Measurements from ENCODE around the gene REG4.

The REG4 gene

DNA sequence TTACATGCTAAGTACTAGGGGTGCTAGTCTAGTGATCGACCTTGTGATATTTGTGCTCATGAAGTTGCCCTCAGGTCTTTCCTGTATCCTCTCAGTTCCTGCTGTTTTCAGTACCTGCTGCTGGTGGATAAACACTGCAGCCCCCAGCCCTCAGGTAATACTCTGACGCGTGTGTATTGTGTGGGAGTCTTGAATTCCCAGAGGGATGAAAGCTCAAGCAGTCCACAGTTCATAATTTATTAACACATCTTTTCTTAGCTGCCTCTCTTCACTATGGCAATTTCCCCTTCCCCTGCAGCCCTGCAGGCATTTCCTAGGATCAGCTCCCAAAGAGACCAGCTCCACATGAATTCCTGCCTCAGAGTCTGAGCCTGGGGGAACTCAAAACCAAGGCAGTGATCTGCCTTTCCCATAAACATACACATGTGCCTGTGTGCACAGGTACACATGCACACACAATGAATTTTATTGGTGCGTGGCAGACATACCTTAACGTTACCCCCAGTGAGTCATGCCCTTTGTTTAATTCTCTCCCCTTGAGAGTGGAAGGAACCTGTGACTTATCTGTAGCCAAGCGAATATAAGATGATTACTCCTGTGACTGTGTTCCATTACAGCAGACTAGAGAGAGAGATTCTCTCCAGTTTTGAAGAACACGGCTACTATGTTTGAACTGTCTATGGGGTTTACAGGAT, 28.5 kb downstream of the REG4 start:
- FAIRE-seq (no peak), DNase-seq (ENCODE audit: insufficient read length, low spot score) (no peak)

DNA sequence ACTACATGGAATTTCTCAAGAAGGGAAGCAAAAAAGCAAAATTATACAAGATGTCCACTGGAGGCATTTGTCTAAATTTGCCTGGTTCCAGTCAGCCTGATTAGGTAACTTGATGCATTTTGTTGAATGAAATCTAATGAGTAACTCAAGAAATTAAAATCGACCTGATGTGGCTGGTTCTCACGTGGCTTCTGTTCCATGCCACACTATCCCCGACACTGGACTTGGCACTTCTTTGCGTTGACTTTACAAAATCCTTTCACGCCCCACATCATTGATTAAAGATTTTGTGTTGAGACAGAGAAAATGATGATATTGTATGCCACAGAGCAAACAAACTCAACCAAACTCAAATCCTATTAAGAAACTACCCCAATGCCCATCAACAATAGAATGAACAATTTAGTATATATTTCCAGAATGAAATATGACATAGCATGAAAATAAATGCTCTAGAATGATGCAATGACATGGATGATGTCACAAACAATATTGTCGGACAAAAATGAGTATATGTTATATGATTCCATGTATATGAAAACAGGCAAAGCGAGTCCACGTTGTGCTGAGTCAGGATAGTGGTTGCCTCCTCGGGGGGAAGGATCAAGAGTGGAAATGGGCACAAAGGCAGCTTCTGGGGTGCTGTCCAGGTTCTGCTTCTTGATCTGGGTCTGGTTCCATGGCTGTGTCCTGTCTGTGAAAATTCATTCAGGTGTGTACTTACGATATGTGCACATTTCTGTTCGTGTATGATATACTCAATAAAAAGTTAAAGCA, 29.6 kb downstream of the REG4 start:
- FAIRE-seq (no peak), DNase-seq (ENCODE audit: insufficient read length, low spot score) (no peak)

DNA sequence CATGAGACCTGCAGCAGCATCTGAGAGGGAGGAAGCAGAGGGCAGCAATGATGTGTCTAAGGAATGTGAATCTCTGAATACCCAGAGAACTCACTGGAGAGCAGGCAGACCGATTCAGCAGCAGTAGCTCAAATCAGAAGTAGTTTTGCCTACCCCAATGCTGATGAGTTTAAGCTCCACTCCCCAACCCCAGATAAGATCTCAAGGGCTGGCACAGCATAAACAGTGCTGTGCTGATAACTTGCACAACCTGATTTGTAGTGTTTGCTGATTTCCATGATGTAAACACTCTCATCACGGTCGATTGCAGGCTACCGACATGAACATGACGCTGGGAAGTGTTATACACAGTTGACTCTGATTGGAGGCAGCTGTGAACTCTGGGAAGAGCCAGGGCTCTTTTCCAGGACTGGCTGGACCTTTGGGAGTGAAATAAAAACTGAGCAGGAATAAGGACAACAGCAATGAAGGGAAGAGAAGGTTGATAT, 31.3 kb downstream of the REG4 start:
- DNase-seq (ENCODE audit: insufficient read length, low spot score) (no peak), FAIRE-seq (no peak)

DNA sequence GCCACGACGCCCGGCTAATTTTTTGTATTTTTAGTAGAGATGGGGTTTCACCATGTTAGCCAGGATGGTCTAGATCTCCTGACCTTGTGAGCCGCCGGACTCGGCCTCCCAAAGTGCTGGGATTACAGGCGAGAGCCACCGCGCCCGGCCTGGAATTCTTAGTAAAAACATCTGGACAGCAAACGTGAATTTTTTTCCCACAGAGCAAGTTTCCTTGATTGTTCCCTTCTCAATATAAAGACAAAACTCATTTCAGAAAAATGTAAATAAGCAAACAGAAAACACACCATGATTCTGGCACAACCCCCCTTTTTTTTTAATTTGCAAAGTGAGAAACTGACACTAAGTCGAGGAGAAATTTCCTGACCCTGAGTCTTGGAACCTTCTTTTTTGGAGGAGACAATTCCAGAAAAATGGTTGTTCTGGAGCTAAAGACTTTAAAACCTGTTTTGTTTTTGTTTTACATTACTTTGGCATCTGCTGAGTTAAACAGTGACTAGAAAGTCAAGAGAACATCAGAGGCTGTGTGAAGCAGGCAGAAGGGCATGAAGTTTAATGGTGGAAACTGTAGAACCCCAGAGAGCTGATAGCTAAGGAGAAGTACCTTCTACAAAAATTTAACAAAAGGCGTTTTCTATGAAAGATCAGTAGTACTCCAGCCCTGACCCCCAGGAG, 32.2 kb downstream of the REG4 start:
- DNase-seq (ENCODE audit: insufficient read length, low spot score) (no peak), FAIRE-seq (no peak)

DNA sequence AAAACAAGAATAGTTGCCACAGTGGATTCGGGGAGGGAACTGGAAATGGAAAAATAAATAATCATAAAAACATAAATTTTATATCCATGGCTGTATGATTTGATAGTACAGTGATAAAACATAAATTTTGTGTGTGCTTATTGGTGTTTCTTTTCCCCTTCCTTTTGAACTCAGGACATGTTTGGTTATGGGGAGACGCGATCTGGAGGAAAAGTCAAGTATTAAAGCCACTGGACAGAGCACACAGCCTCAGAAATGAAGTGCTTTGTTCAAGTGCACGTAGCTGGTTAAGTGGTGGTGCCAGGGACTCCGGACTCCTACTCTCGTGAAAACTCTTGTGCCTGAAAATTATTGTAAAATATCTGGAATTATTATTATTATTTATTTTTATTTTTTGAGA, 32.9 kb downstream of the REG4 start:
- FAIRE-seq (no peak), DNase-seq (ENCODE audit: insufficient read length, low spot score) (no peak)

DNA sequence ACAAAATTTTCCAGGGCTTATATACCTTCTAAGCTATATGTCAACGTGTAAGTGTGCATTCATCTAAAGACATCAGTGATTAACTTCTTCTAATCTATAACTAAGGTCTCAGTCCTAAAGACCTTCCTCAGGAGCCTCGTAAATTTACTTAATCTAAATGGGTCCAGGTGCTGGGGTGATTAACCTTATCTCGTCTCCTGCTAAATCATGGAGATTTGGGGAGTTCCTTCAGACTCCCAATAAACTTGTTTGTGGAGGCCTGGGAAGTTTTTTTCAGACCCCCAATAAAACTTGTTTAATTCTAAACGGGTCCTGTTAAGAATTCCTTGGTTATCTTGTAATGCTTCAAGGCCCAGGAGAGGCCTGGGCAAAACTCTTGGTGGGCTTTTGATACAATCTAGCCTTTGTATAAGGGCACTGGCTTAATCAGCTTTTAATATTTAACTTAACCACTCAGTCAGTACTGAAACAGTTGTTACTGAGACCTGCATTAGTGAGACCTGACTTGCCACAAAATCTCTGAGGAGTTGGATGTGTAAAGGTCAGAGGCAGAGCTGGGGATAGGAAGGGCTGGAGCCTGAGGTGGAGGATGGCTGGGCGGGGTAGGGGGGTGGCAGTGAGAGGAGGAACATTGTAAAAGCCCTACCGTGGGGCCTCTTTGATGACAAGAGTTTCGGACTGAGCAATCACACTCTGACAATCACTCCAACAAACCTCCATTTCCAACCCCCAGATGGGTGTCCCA, 36.3 kb downstream of the REG4 start:
- DNase-seq (ENCODE audit: insufficient read length, low spot score) (no peak), FAIRE-seq (no peak)

DNA sequence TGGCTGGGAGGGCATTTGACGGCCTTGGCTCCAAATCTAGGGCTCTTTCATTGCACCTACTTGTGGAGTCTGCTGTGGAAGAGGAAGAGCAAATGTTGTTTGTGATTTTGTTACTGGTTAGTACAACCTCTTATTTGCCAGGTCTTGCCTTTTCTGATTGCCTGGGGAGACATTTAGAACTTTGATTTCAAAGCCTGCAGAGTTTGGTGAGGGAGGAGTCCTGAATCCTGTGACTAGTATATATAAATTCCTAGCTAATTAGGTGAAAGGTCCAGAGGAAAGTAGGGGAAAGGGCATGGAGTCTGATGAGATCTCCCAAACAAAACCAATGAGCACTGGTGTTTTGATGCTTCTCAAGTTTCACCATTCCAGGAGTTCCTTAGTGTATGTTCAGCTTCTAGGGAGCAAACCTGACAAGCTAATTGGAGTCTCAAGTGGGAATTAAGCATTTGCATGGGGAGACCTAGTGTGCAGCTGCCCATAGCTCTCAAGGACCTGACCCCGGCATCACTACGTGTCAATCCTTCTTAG, 37.5 kb downstream of the REG4 start:
- DNase-seq (ENCODE audit: insufficient read length, low spot score), result no peak
- no peak for FAIRE-seq

DNA sequence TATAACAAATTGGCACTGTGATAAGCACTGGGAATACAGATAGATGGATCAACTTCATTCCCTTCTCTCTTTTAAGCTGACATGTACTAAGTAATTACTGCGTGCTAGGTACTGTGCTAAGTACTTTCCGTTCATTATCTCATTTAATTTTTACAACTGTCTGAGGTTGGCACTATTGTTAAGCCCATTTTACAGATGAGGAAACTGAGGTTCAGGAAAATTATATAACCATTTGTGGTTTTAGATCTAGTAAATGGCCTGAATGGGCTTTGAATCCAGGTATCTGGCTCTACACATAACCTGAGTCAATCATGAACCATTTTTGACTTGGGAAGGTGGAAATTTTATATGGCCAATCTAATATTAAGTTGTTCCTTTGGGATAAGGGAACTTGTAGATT, 39.0 kb downstream of the REG4 start:
- FAIRE-seq (no peak), DNase-seq (ENCODE audit: insufficient read length, low spot score) (no peak)

DNA sequence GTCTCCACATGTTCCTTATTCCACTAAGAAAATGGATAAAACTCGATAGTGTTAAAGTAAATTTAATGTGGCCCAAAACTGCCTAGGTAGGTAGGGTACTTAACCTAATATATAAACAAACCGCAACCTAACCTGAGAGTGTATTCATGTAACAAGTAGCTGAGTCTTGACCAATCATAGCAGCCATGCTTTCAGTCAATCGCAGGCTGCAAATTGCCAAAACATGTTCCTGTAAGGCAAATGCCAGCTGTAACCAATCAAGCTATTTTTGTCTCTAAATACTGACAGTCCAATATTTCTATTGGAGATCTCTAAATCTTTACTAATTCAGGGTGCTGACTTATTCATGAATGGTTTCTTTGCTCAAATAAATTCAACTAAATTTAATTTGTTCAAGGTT, 39.5 kb downstream of the REG4 start:
- FAIRE-seq (no peak), DNase-seq (ENCODE audit: insufficient read length, low spot score) (no peak)

DNA sequence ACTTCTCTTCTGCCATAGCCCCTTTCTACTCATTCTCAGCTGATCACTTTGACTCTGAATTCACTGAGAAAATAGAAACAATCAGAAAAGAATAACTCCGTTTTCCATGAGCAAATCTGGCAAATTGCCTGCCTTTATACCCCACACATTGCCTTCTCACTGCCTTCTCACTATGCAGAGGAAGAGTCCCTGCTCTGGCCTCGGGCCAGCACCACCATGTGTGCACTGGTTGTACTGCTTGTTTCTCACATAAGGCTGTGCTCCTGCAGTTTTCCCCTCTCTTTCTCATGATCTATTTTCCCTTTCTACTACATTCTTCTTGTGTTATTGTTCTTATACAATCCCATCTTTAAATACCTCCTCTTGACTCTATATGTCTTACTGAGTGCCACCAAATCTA, 40.2 kb downstream of the REG4 start:
- FAIRE-seq, result no peak
- no peak for DNase-seq (ENCODE audit: insufficient read length, low spot score)

DNA sequence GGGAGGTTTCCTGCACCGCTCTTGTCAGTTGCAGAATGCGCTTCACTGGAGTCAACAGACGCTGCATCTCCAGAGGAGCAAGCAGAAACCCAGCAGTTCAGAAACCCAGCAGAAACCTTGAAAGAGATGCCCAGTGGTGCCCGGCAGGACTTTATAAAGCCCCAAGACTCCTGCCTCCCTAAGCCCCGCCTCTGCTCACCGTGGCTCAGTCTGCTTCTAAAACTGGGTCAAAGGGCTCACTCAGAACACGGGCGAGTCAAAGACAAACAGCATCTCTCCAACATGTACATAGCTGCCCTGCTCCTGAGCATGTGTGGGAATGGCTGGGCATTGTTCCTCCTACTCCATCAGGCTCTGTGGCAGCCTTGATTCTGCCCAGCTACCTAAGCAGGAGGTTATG, 42.5 kb downstream of the REG4 start, which contains the start of gene HMGCS2:
Gene HMGCS2, minus strand, starts transcription at position 128 of the 400 bp plus-strand sequence. Its CDS starts 61 bp downstream, at position 67.
- DNase-seq (ENCODE audit: insufficient read length, low spot score), result no peak
- FAIRE-seq, result no peak

DNA sequence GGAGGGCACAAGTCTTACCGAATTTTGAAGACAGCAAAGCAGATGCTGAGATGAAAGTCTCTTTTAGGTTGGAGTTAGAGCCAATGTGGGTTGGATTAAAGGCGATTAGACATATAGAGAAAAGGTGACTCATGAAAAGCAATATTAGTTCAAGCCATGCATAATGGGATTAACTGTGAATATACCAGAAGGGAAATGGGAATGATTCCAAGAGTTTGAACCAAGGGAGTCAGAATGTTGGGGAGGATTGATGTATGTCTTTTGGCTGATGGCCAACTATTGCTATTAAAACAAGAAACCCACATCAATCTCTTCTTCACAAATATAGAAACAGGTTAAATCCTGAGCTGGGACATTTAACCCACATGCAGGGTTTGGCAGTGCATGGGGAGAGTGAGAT, 43.8 kb downstream of the REG4 start:
- FAIRE-seq (no peak), DNase-seq (ENCODE audit: insufficient read length, low spot score) (no peak)

DNA sequence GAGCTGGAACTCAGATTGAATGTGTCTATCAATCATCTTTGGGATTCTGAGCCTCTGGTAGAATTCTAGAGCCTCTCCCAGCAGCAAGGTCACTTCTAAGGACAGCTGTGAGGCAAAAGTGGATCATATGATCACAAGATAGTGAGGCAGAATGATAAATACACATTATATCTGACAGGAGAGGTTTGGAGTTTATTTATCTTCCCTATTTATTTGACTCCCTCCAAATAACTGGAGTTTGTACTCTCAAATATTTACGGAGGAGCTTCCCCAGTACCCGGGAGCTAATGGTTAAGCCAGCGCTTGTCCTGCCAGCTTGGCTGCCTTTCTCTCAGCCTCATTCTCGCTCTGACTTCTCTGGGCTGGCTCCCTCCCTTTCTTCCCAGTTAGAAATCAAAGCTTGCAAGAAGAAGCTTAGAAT, 44.9 kb downstream of the REG4 start:
- DNase-seq (ENCODE audit: insufficient read length, low spot score) (no peak), FAIRE-seq (no peak)

DNA sequence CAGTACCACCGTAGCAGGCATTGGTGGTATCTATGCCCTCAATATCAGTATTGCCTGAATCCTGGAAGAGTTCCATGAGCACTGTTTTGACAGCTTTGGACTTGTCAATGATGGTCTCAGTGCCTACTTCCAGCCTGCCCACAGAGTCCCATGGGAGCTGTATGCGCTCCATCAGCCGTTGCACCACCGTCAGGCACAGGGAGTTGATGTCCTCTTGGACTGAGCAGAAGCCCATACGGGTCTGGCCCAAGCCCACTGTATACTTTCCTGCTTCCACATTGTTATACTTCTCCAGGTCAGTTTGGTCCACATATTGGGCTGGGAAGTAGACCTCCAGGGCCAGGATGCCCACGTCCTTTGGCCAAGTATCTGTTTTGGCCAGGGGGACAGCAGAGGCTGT, 47.0 kb downstream of the REG4 start:
- DNase-seq (ENCODE audit: insufficient read length, low spot score) (no peak), FAIRE-seq (no peak)

DNA sequence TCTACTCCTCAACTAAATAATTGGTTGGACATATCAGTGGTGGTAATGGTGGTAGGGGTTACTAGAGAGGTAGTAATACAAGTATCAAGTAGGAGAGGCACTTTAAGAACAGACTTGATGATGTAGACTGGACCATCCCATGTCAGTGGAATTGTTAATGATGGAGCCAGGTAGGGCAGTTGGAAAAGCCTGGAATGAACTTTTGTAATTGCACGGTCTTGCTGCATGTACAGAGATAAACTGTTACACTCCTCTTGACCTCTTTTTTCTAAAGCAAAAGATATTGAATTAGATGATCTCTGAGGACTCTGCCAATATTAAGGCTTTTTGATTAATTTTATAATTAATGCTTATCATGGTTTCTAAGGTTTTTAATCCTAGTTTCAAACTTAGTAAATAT, 48.3 kb downstream of the REG4 start:
- FAIRE-seq (no peak), DNase-seq (ENCODE audit: insufficient read length, low spot score) (no peak)

DNA sequence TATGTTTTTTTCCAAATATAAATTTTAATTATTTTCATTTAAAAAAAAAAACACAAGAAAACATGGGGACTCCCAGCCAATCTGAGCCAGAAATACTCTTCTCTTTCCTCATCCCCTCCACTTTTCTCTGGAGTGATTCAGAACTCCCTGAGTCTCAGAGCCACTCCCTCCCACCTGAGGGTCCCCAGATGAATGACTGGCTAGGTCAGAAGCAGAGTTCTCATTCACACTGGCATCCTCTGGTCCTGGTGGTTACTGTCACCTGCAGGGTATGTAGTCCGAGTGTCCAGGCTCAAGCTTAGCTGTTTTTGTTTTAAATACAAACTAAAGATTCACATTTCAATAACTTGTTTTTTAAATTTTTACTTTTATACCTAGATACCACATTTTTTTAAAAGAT, 48.9 kb downstream of the REG4 start:
- DNase-seq (ENCODE audit: insufficient read length, low spot score) (no peak), FAIRE-seq (no peak)

DNA sequence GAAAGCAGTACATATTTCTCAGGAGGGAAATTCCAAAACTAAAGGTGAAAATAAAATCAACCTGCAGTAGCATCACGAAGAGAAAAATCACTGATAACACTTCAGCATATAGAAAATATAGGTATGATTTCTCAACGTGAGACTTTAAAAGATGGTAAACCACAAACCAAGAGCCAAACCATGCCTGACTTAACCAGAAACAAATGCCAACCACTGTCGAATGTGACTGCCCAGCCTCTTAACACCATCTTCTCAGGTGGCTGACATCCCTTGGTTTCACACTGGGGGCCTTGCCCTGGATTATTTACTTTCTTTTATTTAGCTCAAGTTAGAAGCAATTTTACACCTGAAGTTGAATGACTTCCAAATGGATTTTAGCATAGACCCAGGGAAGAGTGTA, 52.7 kb downstream of the REG4 start:
- DNase-seq (ENCODE audit: insufficient read length, low spot score), result no peak
- no peak for FAIRE-seq

DNA sequence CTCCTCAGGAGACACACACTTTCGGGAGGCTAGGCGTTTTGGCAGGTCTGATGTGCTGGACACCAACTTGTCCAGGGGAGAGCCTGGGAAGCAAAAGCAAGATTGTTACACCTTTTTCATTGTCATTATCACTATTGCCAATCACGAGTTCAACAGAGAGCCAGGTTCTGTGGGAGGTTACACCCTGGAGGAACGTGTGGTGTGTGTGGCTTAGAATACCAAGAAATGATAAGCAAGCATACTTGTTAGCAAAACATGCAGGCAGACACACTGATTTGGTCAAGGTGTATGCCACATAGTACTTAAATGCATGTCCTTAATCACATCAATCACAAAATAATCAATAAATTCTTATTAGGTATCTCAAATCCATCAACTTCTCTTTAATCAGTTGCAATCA, 58.7 kb downstream of the REG4 start:
- FAIRE-seq (no peak), DNase-seq (ENCODE audit: insufficient read length, low spot score) (no peak)

DNA sequence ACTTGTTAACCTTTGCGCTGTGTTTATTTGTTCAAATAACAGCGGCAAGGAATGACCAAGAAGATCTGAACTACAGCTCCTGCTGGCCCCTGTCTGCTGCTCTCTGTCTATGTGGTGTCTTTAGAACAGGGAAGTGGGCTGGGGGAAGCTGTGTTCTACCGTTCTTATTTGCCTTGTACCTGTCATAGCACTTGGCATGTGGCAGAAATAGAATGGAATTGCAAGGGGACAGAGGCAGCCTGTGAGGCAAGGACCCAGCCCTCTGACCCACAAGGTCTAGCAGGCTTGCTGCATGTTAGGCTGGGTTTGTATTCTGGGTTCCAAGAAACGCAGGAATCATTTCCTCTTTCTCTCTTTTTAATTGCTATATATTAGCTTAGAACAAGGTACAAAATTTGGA, 63.2 kb downstream of the REG4 start:
- DNase-seq (ENCODE audit: insufficient read length, low spot score) (no peak), FAIRE-seq (no peak)

DNA sequence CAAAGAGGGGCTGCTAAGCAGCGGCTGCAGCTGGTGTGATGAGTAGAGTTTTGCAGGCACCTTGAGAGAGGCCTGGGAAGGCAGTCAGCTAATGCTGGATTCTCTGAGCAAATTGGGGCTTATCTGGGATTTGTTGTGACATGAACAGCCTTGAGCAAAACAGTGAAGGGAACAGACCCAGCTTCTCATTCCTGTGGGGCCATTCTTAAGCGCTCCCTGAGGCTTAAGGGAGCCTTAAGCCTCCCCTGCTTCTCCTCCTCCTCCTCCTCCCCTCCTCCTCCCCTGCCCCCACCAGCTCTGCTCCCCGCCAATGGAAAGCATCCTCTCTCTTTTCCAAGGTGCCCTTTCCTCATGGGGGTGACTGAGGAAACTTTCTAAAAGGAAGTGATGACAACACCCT, 63.8 kb downstream of the REG4 start:
- DNase-seq (ENCODE audit: insufficient read length, low spot score), result no peak
- no peak for FAIRE-seq

DNA sequence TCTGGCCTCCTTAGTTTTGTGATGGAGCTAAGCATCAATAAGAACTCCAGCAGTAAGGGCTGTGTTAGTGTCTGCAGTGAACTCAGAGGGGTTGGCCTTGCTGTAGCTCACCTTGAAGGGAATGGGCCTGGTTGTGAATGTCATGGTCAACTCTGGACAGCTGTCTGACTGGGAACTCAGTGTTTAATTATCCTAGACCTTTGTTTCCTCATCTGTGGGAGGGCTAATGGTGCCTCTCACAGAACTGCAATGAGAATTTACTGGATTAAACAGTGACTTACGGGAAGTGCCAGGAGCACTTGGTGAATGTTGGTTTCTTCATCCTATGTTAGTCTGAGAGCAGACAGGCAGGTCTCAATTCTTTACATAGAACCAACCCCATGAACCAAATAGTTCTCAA, 66.2 kb downstream of the REG4 start:
- FAIRE-seq, result no peak
- DNase-seq (ENCODE audit: insufficient read length, low spot score), result no peak

All from HTR-8/SVneo (cell line).